Erythroblast (primary cell): ENCODE measurements around the gene KRCC1.

Source experiments
- GATA1 ChIP-seq: IDR thresholded peaks from 2 replicates; pipeline ENCODE4 v1.6.1; 2011; ENCODE audit warnings: low read depth, mild to moderate bottlenecking, control low read depth, low read length, moderate library complexity
- POLR2A ChIP-seq: IDR thresholded peaks from 2 replicates; pipeline ENCODE4 v1.6.1; 2011; ENCODE audit warnings: mild to moderate bottlenecking, low read length

- no peak for TF ChIP-seq POLR2A
- TF ChIP-seq GATA1: no peak
Observed at GRCh38 chr2:88066543-88066942, 11.0 kb upstream of the KRCC1 start.
